A172 (cell line): ENCODE results near the gene NPTXR. TPM values are rescaled to one million over a fixed set of nuclear protein-coding genes. Genes with fewer than 3 reads are reported as not detected.

Experiments used
- DNase-seq: peaks from one replicate; pipeline ENCODE4 v3.0.0-alpha.2; 2015; ENCODE audit warnings: low spot score
- total RNA-seq: library from RNA; depleted of rRNA; stranded (reverse); fragments of >200 nt; shearing (Covaris generic); gene quantifications from 2 replicates; pipeline ENCODE4 v1.2.3, GENCODE V29; 2014; rRNA removed

Gene NPTXR
- 1.9 and 2.7 TPM in 2 replicates for total RNA-seq

GRCh38 chr22:38843657-38844314 is at the start of gene NPTXR:
Gene NPTXR (minus strand): TSS chr22:38844028.
- DNase-seq, result no peak

- no peak for DNase-seq
These were observed 47.4 kb upstream of the NPTXR start for GRCh38 chr22:38891256-38891655.

GRCh38 chr22:38890377-38890776 is 46.5 kb upstream of the NPTXR start:
- DNase-seq, result no peak

- DNase-seq, result no peak
These were observed 42.5 kb upstream of the NPTXR start for GRCh38 chr22:38886333-38886732.

GRCh38 chr22:38882972-38883622 is 39.3 kb upstream of the NPTXR start:
- DNase-seq, result no peak

GRCh38 chr22:38881997-38882879 is 38.4 kb upstream of the NPTXR start:
- DNase-seq, result no peak

- no peak for DNase-seq
These were observed 37.6 kb upstream of the NPTXR start for GRCh38 chr22:38881464-38881871.

GRCh38 chr22:38879961-38880360 is 36.1 kb upstream of the NPTXR start:
- no peak for DNase-seq

- no peak for DNase-seq
These were observed 35.4 kb upstream of the NPTXR start for GRCh38 chr22:38879108-38879729.

- no peak for DNase-seq
These were observed 34.2 kb upstream of the NPTXR start for GRCh38 chr22:38878001-38878400.

- DNase-seq, result no peak
These were observed 30.8 kb upstream of the NPTXR start for GRCh38 chr22:38874529-38875222.

GRCh38 chr22:38873469-38874411 is 29.9 kb upstream of the NPTXR start:
- no peak for DNase-seq

- no peak for DNase-seq
These were observed 29.0 kb upstream of the NPTXR start for GRCh38 chr22:38872831-38873248.

GRCh38 chr22:38872172-38872830 is 28.5 kb upstream of the NPTXR start, which contains the start of gene CBX6:
Gene CBX6 (minus strand): TSS chr22:38872216. CDS start chr22:38872190, 26 bp downstream.
- peak; percentile 55 for DNase-seq

GRCh38 chr22:38871360-38872171 is 27.7 kb upstream of the NPTXR start:
- DNase-seq, result no peak

GRCh38 chr22:38870791-38871359 is 27.0 kb upstream of the NPTXR start:
- DNase-seq, result no peak

GRCh38 chr22:38870312-38870741 is 26.5 kb upstream of the NPTXR start:
- DNase-seq, result peak; percentile 70

- no peak for DNase-seq
These were observed 25.8 kb upstream of the NPTXR start for GRCh38 chr22:38869663-38870062.
